T-helper 17 cell (primary cell): ENCODE measurements around the gene SCAPER. TPM values are rescaled to one million over a fixed set of nuclear protein-coding genes. Genes with fewer than 3 reads are reported as not detected.
"Not testable (repeated sequence)": the region's sequence is repeated elsewhere in the genome, so short reads cannot be mapped to it uniquely, and the experiment has no call there.

Experiments
- ATAC-seq: fragments of 150-1000 bp; cut with Tn5 transposase; 2 replicates; pipeline ENCODE4 v1.10.0; 2021; ENCODE audit warnings: mild to moderate bottlenecking, moderate library complexity
- DNase-seq, 3 donors: peaks; one replicate each; pipeline versions ENCODE4 v3.0.0 to v3.0.0-alpha.2; 2020 to 2021
- H3K9me3 ChIP-seq: one replicate; pipeline ENCODE4 v1.7.0; 2013; ENCODE audit warnings: low read length, mild to moderate bottlenecking; ENCODE audit not compliant: control insufficient read depth, poor library complexity, severe bottlenecking
- H3K27ac Mint-ChIP-seq: one replicate; pipeline ENCODE4 v1.8.0; 2022; ENCODE audit warnings: mild to moderate bottlenecking, moderate library complexity, mixed read lengths
- H3K27me3 Mint-ChIP-seq: one replicate; pipeline ENCODE4 v1.8.0; 2022; ENCODE audit warnings: mixed read lengths
- H3K36me3 Mint-ChIP-seq: one replicate; pipeline ENCODE4 v1.8.0; 2022; ENCODE audit warnings: low read depth, mixed read lengths
- H3K4me1 Mint-ChIP-seq: one replicate; pipeline ENCODE4 v1.8.0; 2022; ENCODE audit warnings: mild to moderate bottlenecking, mixed read lengths
- H3K4me3 Mint-ChIP-seq: one replicate; pipeline ENCODE4 v1.8.0; 2022; ENCODE audit warnings: mild to moderate bottlenecking, moderate library complexity, mixed read lengths
- total RNA-seq, 4 donors: library from RNA in 2 of 4; stranded (reverse) in 2 of 4; gene quantifications; one replicate each; pipeline ENCODE4 v1.2.3 and lab custom pipeline; 2022 to 2026

The SCAPER gene
- total RNA-seq, 2 donors from 2014 or later = 33.7 to 36.6 TPM

DNA sequence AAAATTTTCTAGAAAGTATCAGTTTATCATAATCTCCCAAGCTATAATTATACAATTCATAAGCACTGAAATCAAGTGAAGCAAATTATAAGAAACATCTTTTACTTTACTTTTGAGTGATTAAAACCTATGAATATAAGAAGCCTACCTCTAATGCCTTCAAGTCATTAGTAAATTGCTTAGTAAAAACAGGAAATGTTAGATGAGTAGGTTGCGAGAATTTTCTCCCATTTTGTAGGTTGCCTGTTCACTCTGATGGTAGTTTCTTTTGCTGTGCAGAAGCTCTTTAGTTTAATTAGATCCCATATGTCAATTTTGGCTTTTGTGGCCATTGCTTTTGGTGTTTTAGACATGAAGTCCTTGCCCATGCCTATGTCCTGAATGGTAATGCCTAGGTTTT is 201.1 kb downstream of the SCAPER start:
- DNase-seq, H3K27ac Mint-ChIP-seq, H3K27me3 Mint-ChIP-seq, H3K4me1 Mint-ChIP-seq, H3K4me3 Mint-ChIP-seq, H3K9me3 ChIP-seq, ATAC-seq: not testable (repeated sequence)
- H3K36me3 Mint-ChIP-seq = peaks cover 21% of the 10 kb centered on the region

DNA sequence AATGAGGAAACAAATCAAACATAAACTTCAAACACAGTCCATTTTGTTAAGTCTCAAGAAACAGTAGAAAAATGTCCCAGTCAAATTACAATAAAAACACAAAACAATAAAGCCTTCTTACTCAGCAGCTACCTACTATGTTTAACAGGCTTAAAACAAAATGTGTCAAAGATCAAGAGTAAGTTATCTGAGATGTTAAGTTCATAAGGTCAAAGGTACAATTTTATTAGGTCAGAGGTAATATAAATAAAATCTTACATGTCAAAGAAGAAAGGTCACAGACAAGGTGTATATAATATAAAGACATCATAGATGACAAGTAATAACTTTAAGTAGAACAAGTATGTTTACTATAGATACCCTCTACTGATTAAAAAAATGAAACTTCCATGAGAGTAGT is 208.3 kb downstream of the SCAPER start:
- H3K27ac Mint-ChIP-seq = no peak overlapping the region
- no peaks in the 10 kb centered on the region for H3K9me3 ChIP-seq
- H3K4me1 Mint-ChIP-seq = no peaks in the 10 kb centered on the region

DNA sequence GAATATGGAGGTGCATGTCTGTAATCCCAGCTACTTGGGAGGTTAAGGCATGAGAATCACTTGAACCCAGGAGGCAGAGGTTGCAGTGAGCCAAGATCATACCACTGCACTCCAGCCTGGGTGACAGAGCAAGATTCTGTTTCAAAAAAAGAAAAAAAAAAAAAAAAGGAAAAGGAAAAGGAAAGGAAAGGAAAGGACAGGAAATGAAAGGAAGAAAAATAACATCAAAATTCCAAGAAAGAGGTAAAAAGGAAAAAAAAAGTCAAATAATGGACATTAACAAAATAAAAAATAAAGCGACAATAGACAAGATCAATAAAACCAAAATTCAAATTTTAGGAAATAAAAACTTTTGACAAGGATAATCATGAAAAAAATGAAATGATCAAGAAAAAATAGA is 212.6 kb downstream of the SCAPER start:
- H3K4me3 Mint-ChIP-seq, ATAC-seq, H3K27me3 Mint-ChIP-seq, H3K4me1 Mint-ChIP-seq, H3K9me3 ChIP-seq, H3K36me3 Mint-ChIP-seq, DNase-seq, H3K27ac Mint-ChIP-seq: not testable (repeated sequence)

More for the DNA sequence above, 208.3 kb downstream of the SCAPER start:
- no peaks in the 10 kb centered on the region for H3K27me3 Mint-ChIP-seq
- no peak overlapping the region for H3K4me3 Mint-ChIP-seq
- no peak for ATAC-seq
- DNase-seq = no peak
- peaks cover 10% of the 10 kb centered on the region for H3K36me3 Mint-ChIP-seq

DNA sequence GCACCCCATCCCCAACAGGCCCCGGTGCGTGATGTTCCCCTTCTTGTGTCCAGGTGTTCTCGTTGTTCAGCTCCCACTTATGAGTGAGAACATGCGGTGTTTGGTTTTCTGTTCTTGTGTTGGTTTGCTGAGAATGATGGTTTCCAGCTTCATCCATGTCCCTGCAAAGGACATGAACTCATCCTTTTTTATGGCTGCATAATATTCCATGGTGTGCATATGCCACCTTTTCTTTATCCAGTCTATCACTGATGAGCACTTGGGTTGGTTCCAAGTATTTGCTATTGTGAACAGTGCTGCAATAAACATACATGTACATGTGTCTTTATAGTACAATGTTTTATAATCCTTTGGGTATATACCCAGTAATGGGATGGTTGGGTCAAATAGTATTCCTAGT is 217.5 kb downstream of the SCAPER start:
- H3K36me3 Mint-ChIP-seq, DNase-seq, H3K9me3 ChIP-seq, H3K27ac Mint-ChIP-seq, H3K4me3 Mint-ChIP-seq, ATAC-seq, H3K27me3 Mint-ChIP-seq, H3K4me1 Mint-ChIP-seq: not testable (repeated sequence)

DNA sequence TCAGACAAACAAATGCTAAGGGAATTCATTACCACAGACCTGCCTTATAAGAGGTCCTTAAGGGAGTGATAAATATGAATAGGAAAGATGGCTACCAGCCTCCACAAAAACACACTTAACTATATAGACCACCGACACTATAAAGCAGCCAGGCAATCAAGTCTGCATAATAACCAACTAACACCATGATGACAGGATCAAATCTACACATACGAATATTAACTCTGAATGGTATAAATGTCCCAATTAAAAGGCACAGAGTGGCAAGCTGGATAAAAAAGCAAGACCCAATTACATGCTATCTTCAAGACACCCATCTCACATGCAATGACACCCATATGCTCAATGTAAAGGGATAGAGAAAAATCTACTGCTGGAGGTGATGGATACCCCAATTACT is 221.1 kb downstream of the SCAPER start:
- Mint-ChIP-seq H3K36me3 (peaks cover 5% of the 10 kb centered on the region), H3K4me3 (no peak overlapping the region), H3K27ac (no peak overlapping the region), H3K27me3 (no peaks in the 10 kb centered on the region), H3K4me1 (no peaks in the 10 kb centered on the region)
- no peak for DNase-seq
- no peak for ATAC-seq
- H3K9me3 ChIP-seq = no peaks in the 10 kb centered on the region

DNA sequence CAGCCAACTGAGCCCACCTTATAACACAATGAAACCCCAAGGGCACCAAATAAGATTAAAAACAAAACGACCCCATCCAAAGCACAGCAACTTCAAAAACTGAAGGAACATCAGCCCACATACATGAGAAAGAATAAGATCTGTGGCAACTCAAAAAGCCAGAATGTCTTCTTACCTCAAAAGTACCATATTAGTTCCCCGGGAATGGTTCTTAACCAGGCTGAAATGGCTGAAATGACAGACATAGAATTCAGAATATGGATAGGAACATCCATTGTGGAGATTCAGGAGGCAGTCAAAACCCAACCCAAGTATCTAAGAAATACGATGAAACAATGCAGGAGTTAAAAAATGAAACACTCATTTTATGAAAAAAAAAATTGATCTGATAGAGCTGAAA is 222.3 kb downstream of the SCAPER start:
- Mint-ChIP-seq H3K4me3 (no peak overlapping the region), H3K4me1 (no peaks in the 10 kb centered on the region), H3K27ac (no peak overlapping the region), H3K27me3 (no peaks in the 10 kb centered on the region), H3K36me3 (peaks cover 6% of the 10 kb centered on the region)
- H3K9me3 ChIP-seq = no peaks in the 10 kb centered on the region
- ATAC-seq (no peak), DNase-seq (no peak)

DNA sequence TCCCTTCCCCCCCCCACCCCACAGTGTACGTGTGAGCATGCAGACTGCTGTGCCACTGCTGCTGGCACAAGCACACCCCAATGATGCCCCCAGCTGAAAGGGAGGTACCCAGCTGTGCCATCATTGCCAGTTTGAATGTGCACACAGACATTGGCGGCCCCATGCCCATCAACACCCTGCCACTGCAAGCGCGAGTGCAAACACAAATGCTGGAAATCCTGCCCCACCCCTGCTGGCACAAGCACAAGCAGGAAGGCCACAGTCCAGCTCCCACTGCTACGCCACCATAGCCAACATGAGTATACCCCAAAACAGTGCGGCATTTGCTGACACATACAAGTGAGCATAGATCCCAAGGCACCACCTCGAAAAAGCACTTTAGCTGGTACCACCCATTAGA is 222.9 kb downstream of the SCAPER start:
- no peaks in the 10 kb centered on the region for H3K9me3 ChIP-seq
- Mint-ChIP-seq H3K36me3 (peaks cover 6% of the 10 kb centered on the region), H3K4me1 (no peaks in the 10 kb centered on the region), H3K4me3 (no peak overlapping the region), H3K27me3 (no peaks in the 10 kb centered on the region), H3K27ac (no peak overlapping the region)
- no peak for DNase-seq
- ATAC-seq = no peak

DNA sequence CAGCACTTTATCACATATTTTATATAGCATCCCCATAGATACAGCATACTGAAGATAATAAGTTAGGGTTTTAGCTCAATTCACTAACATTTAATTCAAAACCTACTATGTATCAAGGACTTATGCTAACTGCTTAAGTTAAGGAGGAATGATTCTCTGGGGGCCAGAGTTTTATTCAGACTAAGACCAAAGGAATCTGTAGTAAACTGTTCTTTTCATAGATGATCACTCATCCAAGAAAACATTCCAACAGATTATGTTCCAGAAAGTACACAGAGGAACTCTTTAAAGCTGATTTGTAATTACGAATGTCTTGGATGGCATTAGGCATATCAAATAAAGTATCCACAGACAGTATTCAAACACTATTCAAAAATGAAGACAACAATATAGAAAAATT is 226.4 kb downstream of the SCAPER start:
- Mint-ChIP-seq H3K27ac (no peak overlapping the region), H3K4me3 (no peak overlapping the region), H3K27me3 (no peaks in the 10 kb centered on the region), H3K36me3 (peaks cover 4% of the 10 kb centered on the region), H3K4me1 (no peaks in the 10 kb centered on the region)
- DNase-seq = no peak
- no peaks in the 10 kb centered on the region for H3K9me3 ChIP-seq
- no peak for ATAC-seq

DNA sequence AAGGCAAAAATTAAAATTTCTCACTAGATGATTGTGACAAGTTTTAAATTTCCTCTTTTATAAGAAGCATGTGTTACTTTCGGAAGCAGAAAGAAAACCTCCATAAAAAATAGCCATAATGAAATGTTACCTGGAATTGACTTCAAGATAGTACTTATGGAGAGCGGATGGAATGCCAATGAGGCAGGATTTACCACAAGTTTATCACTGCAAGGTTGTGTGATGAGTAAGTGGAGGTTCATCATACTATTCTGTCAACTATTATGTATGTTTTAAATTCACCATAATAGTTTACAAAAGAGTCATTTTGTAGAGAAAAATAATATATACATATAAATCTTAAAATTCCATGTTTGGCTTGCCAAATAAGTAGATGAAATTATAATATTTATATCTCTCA is 230.3 kb downstream of the SCAPER start:
- Mint-ChIP-seq H3K36me3 (peaks cover 2% of the 10 kb centered on the region), H3K4me3 (no peak overlapping the region)
- no peak for ATAC-seq

DNA sequence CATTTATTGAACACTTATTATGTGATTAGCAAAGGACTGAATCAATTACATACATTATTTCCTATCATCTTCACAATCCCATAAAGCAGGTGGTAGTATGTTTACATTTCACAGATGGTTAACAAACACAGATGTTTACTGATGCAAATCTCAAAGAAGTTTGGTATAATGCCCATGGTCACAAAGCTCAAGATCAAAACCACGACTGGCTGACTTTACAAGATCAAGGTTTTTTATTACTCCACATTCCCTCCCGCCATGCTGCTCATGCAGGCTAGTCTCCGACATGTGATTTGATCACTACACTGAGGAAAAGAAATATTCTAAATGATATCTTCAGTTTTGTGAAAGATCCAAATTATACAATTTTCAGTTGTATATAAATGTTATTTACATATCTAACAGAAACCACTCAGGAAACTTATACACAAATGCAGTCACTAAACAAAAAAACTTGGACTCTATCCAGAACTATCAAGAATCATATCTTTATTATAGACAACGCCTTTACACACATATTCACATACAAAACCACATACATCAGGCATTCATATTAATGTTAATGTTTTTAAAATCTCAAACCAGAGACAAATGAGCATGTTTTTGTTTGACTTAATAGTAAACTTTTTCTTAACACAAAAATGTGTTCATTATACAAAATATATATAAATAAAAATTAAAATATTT is 235.5 kb downstream of the SCAPER start:
- no peak for DNase-seq
- no peak for ATAC-seq
- no peak overlapping the region for H3K4me3 Mint-ChIP-seq
- no peak overlapping the region for H3K27ac Mint-ChIP-seq
- H3K36me3 Mint-ChIP-seq = peaks cover 7% of the 10 kb centered on the region
- H3K4me1 Mint-ChIP-seq = no peaks in the 10 kb centered on the region
- H3K27me3 Mint-ChIP-seq = no peaks in the 10 kb centered on the region
- H3K9me3 ChIP-seq = no peaks in the 10 kb centered on the region

More for the DNA sequence above, 230.3 kb downstream of the SCAPER start:
- no peak for DNase-seq
- no peaks in the 10 kb centered on the region for H3K27me3 Mint-ChIP-seq
- no peaks in the 10 kb centered on the region for H3K4me1 Mint-ChIP-seq
- no peak overlapping the region for H3K27ac Mint-ChIP-seq
- no peaks in the 10 kb centered on the region for H3K9me3 ChIP-seq

DNA sequence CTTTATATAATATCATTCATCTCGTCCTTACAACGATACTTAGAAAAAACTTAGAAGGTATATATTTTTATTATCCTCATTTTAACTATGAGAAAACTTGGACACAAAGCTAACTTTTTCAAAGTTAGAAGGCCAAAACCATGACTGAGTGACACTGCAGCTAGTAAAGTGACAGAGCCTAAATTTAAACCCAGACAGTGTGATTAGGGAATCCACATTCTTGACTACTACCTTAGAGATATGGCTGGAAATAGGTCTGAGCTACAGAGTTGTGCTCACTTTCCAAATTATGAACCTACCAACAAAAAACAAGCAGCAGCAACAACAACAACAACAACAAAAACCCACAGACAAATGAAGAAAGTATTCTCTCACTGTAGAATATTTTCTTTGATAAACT is 236.2 kb downstream of the SCAPER start:
- no peaks in the 10 kb centered on the region for H3K9me3 ChIP-seq
- Mint-ChIP-seq H3K27ac (no peak overlapping the region), H3K36me3 (peaks cover 12% of the 10 kb centered on the region), H3K4me3 (no peak overlapping the region), H3K27me3 (no peaks in the 10 kb centered on the region), H3K4me1 (peaks cover 2% of the 10 kb centered on the region)
- no peak for ATAC-seq
- DNase-seq = no peak

DNA sequence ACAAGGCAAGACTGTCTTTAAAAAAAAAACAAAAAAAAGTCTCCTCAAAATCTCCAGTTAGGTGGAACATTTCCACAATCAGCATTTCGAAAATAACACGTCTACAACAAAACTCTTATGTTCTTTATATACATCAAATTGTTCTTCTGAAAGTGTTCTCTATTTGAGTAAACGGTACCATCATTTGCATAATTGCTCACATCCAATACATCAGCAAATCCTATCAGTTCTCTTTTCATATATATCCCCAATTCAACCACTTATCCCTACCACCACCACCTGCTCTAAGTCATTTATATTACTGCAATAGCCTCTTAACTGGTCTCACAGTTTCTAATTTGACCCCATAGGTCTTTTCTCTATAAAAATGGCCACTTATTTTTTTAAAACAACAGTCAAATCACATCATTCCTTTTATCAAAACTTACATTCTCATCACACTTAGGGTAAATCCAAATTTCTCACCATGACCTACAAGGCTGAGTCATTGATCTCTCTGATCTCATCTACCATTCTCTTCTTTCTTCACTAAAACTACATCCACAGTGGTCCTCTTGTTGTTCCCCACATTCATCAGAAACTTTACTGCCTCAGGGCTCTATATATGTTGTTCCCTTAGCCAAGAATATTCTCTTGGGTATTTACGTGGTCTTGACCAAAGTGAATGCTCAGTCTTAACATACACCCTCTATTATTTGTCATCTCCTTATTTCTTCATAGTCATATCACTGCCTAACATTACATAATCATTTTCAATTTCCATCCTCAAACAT is 237.0 kb downstream of the SCAPER start:
- H3K4me3 Mint-ChIP-seq = no peak overlapping the region
- H3K4me1 Mint-ChIP-seq = peaks cover 2% of the 10 kb centered on the region
- no peaks in the 10 kb centered on the region for H3K27me3 Mint-ChIP-seq
- H3K9me3 ChIP-seq = no peaks in the 10 kb centered on the region
- H3K27ac Mint-ChIP-seq = no peak overlapping the region
- peaks cover 12% of the 10 kb centered on the region for H3K36me3 Mint-ChIP-seq
- ATAC-seq = no peak
- no peak for DNase-seq

DNA sequence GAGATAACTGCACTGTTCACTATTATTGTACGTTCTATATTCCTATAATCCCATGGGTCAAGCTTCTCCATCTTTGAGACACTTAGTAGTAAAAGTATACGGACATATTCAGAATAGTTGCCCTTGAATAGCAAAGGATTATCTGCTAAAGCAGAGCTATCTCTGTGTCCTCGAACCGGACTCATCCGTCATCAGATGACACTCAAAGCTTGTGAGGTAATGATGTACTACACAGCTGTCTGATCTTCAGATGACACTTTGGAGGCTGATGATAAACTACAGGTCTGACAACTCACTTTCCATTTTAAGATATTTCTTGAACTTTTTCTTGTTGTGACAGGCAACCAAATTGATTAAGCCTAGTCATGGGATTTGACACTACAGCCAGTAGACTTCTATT is 240.2 kb downstream of the SCAPER start:
- H3K9me3 ChIP-seq = no peaks in the 10 kb centered on the region
- Mint-ChIP-seq H3K27me3 (no peaks in the 10 kb centered on the region), H3K4me1 (peaks cover 2% of the 10 kb centered on the region), H3K4me3 (no peak overlapping the region), H3K36me3 (peaks cover 16% of the 10 kb centered on the region), H3K27ac (no peak overlapping the region)
- DNase-seq (no peak), ATAC-seq (no peak)

DNA sequence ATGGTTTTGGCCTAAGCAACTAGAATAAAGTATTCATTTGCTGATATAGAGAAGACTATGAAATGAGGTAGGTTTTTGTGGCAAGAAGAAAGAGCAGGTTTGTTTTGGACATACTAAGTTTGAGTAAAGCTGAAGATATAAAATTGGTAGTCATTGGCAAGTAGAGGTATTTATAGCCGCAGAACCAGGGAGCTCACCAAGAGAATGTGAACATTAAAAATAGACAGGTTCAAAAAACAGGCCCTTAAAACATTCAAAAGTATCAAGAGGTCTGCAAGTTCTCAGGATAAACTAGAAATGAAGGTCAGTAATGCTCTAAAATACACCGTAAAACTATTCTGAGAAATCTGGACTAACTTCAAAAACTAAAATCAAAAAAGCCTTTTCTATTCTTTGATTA is 240.7 kb downstream of the SCAPER start:
- H3K27ac Mint-ChIP-seq = no peak overlapping the region
- H3K27me3 Mint-ChIP-seq = no peaks in the 10 kb centered on the region
- DNase-seq = no peak
- no peak for ATAC-seq
- peaks cover 2% of the 10 kb centered on the region for H3K4me1 Mint-ChIP-seq
- H3K36me3 Mint-ChIP-seq = peaks cover 16% of the 10 kb centered on the region
- H3K4me3 Mint-ChIP-seq = no peak overlapping the region
- H3K9me3 ChIP-seq = no peaks in the 10 kb centered on the region
